Measurements from ENCODE around the gene PTPRD.
A peak's percentile ranks its signal among the peaks of the same experiment; 100 is the strongest.

PTPRD gene

DNA sequence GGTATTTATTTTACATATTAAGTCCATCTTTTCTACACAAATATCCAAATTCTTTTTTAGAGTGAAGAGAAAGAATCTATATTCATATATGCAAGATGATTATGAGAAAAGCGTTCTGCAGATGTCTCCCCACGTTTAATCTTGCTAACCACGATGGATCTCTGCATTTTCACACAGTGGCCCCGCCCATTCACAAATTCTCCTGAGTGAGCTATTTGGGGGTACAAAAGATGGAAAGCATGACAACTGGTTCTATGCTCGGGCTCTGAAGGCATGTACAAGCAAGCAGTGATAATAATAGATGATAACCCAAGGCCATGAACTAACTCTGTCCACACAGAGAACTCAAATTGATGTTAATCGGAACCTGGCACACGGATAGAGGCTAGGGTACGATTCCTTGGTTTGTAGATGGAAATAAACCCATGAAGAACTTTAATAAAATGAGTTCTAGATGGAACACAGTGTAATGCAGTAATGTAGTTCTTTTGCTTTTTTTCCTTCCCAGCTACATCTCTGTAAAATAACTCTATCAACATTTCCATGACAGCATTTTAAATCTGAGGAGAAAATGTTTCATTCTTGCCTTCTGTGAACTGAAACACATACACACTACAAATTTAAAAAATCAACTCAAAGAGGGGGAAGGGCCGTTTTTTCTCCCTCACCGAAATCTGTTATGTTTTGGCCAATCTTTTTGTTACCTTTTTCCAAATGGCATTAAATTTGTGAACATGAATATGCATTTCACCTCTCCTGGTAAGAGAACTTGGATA is 1961.5 kb downstream of the PTPRD start:
- peak; percentile 43 for DNase-seq

- DNase-seq: no peak
Measured at GRCh38 chr9:8649807-8650206, 1963.0 kb downstream of the PTPRD start.

GRCh38 chr9:8649160-8649559 is 1963.6 kb downstream of the PTPRD start:
- DNase-seq: no peak

DNA sequence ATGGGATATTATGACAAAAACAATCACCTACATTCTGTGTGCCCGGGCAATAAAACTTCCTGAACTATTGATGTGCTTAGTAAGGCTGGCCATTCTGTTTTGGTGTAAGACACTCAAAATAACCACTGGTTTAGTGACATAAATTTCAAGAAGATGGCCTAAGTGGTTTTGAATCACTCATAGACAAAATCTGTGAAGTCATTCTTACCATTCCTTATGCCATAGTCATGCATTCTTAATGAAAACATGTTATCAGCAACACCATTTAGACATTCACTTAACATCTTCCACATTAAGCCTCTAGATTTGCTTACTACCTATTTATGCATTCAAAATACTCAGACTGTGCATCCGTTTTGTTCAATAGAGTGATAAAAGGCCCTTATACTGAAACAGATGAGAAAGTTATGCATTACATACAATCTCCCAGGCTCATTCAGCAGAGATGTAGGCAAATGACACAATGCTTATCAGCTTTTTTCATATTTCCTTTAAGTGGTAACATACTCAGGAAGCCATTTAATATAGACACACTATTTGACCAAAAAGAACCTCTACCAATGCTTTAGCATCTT is 1964.4 kb downstream of the PTPRD start:
- no peak for DNase-seq

- DNase-seq: no peak
Measured at GRCh38 chr9:8647824-8648223, 1965.0 kb downstream of the PTPRD start.

DNA sequence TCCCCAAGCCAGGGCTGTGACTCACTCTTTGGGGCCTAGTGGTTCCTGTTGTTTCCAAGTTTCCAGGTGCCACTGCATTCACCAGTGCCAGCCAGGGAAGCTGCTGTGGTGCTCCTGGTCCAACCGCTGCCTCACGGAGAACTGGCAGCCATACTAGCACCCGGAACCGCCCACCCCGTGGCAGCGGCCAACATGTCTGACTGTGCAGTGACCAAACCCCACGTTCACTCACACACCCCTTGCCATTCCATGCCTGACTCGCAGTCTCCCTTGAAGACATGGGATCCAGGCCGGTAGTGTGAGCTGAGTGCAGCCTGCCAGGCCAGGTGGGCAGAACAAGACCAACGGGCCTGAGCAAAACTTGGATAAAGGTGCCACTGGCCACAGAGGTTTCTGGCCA is 1968.2 kb downstream of the PTPRD start:
- no peak for DNase-seq

DNA sequence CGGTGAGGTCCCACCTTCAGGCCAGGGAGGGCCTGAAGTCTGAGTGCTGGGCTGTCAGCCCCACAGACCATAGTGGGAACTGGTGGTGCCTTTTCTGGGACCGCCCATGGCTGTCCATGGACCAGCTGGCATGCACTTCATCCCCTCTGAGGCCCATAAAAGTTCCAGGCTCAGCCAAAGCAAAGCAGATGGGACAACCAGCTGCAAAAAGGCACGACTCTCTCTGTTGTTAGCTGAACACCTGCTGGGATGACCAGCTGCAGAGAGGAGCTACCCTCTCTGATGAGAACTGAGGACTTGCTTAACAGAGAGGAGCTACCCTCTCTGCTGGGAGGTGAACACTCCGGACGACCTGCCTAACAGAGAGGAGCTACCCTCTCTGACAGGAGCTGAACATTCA is 1968.9 kb downstream of the PTPRD start:
- peak; percentile 37 for DNase-seq

- no peak for DNase-seq
Measured at GRCh38 chr9:8643464-8643863, 1969.3 kb downstream of the PTPRD start.

GRCh38 chr9:8640761-8641160 is 1972.0 kb downstream of the PTPRD start:
- DNase-seq: no peak

- DNase-seq: no peak
Measured at GRCh38 chr9:8637626-8638025, 1975.2 kb downstream of the PTPRD start.

GRCh38 chr9:8633784-8634183 is 1979.0 kb downstream of the PTPRD start:
- DNase-seq: no peak

DNA sequence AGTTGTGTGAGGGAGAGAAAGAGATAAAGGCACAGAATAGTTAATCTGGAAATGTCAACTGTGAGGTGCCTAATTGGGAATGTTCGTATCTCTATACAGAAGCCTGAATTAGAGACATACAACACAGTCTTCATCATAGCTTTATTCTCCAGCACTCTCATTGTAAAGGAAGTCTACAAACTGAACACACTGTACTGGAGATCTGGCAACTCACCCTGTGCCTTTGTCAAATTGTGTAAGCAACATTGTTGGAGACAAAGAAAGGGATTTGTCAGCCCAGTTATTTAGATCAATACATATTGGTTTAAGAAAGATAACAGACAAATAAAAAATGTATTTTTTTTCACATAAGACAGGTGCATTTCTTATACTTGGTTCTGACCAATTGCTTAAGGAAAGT is 1980.3 kb downstream of the PTPRD start:
- no peak for DNase-seq

DNA sequence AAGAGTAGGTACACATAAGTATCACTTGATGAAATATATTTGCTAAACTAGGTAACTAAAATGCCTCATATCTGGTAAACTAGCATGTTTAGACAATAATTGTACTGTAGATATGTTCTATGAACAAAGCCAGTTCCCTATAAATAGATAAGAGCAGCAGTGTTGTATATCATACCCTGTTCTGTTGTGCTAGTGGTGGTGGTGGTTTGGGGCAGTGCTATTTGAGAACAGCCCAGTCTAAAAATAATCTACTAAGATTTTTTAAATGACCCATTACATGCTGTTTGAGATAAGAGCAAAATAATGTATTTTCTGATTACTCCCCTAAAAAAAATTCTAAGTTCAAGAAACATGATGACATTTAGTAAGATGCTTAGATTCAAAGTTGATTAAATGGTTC is 1984.0 kb downstream of the PTPRD start:
- DNase-seq: peak; percentile 57

DNA sequence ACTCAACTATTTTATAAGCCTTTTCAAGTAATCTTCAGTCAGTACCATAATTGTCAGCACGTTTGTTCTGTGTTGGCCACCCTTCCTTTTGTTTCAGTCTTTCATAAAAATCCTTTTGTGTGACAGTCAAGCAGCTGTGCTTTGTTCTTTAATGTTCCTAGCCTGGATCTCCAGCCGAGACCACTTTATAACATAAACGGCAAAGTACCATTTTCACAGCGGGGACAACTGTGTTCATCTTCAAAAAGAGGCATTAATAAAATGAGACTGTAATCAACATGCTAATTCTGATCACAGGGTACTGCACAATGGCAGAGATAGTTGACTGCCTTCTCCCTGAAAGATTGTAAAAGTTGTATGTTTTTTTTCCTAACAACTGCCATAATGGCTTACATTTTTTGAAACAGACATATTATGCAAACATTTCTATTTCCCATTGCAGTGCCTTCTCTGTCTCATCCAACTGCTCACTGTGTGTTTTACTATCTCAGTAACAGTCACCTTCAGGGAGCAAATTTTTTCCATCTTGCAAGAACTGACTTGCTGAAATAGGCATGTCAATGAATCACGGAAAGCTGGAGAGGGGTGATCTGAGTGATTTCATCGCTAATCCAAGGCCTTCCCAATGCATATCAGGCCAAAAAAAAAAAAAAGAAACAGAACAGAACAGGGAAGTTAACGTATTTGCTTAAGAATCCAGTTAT is 1984.7 kb downstream of the PTPRD start:
- DNase-seq: peak; percentile 99

DNA sequence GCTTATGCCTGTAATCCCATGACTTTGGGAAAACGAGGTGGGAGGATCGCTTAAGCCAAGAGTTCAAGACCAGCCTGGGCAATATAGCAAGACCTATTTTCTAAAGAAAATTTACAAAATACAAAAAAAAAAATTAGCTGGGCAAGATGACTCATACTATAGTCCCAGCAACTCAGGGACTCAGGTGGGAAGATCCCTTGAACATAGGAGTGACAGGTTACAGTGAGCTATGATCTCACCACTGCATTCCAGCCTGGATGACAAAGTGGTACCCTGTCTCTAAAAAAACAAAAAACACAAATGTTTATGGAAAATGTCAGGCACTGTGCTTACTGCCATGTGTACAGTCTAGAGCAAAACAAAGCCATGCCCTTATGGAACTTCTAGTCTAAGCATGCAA is 1989.9 kb downstream of the PTPRD start:
- DNase-seq: no peak

DNA sequence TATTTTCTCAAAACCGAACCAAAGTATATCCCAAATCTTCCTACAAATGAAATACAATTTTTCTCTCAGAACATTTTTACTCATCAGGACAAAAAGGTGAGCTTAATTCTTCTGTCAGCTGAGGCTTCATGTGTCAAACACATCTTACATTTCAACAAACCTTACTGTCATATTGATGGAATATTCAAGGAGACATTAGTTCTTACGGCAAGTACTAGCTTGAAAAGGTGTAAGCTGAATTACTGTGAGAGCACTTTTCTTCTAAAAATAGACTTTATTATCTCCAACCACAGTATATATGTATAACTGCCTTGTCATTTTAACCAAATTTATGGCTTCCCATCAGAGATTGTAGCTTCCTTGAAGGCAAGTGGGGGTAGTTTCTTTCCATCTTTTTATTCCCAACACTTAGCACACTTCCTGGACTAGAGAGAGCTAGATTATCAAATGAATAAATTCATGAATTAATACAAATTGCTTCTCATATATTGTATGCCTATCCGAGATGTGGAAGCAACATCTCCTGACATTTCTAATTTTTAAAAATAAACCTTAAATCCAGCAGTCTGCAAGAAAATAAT is 1990.5 kb downstream of the PTPRD start:
- DNase-seq: no peak

GRCh38 chr9:8621416-8621815 is 1991.4 kb downstream of the PTPRD start:
- peak; percentile 54 for DNase-seq

DNA sequence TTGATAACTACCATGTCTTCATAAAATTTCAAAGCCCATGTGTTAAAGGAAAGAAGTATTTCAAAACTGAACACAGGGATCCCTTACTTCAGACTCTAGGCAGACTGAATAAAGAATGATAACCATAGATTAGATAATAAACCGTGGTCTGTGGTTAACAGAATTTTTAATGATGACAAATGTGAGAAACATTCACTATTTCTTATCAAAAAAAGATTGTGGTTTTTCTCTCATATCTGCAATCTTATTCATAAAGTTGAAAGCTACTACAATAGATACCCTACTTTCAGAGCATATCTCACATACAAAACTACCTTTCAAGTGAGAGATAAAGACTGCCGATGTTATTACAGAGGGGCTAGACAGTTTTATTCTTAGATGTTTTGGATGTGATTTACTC is 1996.4 kb downstream of the PTPRD start:
- DNase-seq: no peak

- DNase-seq: peak; percentile 98
Measured at GRCh38 chr9:8614926-8615440, 1997.8 kb downstream of the PTPRD start.

- DNase-seq: peak; percentile 79
Measured at GRCh38 chr9:8613346-8613825, 1999.4 kb downstream of the PTPRD start.

DNA sequence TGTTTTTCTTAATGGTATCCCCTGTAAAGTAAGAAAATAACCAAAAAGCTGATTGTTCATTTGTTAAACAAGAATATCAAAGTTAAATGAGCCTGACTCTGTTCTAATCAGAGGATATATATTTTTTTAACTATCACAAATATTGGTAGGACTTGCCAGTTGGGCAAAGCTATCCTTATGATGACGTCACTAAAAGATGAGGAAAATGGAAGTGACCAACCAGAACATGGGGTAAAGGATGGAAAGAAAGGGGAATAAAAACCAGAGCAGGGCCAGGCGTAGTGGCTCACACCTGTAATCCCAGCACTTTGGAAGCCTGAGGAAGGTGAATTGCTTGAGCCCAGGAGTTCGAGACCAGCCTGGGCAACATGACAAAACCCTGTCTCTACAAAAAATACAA is 2001.6 kb downstream of the PTPRD start:
- no peak for DNase-seq

- no peak for DNase-seq
Measured at GRCh38 chr9:8610256-8610655, 2002.5 kb downstream of the PTPRD start.

GRCh38 chr9:8605096-8605495 is 2007.7 kb downstream of the PTPRD start:
- no peak for DNase-seq

Measured in NCI-H69 (cell line).